ENCODE measurements around the gene TBXAS1. TPM values are rescaled to one million over a fixed set of nuclear protein-coding genes. Genes with fewer than 3 reads are reported as not detected.

TBXAS1 gene
- total RNA-seq, 1 experiment from 2014 or later: 2.2 TPM

DNA sequence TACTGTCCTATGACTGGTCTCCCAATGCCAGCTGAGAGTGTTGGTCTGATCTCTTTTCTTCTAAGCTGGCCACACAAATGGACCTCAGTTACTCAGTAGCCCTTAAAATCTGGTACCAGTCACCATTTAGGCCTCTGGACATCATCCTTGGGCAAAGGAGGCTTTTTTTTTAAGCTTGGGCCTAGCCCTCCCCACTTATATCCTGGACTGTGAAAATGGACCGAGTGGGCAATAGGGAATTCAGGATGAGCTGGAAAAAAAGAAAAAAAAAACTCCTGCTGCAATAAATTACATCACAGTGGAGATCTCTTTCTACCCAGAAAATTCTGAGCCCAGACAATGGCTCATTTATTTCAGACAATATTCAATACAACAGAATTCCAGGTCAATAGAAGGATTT lies 165.3 kb downstream of the TBXAS1 start:
- Histone ChIP-seq H3K27ac (no peak overlapping the region), H3K36me3 (ENCODE audit: low read depth) (no peaks in the 10 kb centered on the region), H3K4me3 (no peak overlapping the region), H3K4me2 (no peak overlapping the region), H2AFZ (no peak overlapping the region), H3K79me2 (ENCODE audit: low read depth) (no peaks in the 10 kb centered on the region), H4K20me1 (ENCODE audit: insufficient read depth) (no peaks in the 10 kb centered on the region), H3F3A (ENCODE audit: insufficient read depth, low read depth) (no peaks in the 10 kb centered on the region), H3K4me1 (replicated peaks; ENCODE audit: insufficient read depth) (no peaks in the 10 kb centered on the region), H3K9me2 (ENCODE audit: insufficient read depth) (no peaks in the 10 kb centered on the region), H3K27me3 (ENCODE audit: insufficient read depth, low read depth) (no peaks in the 10 kb centered on the region), H3K9me3 (ENCODE audit: insufficient read depth, low read depth) (no peaks in the 10 kb centered on the region)
- intact Hi-C loops (cut with micrococcal nuclease; ENCODE audit: unreplicated experiment): no loop called here
- no peak for TF ChIP-seq EZH2 (IDR thresholded peaks at IDR 0.05; ENCODE audit: low read depth)
- TF ChIP-seq, protein P1, sequence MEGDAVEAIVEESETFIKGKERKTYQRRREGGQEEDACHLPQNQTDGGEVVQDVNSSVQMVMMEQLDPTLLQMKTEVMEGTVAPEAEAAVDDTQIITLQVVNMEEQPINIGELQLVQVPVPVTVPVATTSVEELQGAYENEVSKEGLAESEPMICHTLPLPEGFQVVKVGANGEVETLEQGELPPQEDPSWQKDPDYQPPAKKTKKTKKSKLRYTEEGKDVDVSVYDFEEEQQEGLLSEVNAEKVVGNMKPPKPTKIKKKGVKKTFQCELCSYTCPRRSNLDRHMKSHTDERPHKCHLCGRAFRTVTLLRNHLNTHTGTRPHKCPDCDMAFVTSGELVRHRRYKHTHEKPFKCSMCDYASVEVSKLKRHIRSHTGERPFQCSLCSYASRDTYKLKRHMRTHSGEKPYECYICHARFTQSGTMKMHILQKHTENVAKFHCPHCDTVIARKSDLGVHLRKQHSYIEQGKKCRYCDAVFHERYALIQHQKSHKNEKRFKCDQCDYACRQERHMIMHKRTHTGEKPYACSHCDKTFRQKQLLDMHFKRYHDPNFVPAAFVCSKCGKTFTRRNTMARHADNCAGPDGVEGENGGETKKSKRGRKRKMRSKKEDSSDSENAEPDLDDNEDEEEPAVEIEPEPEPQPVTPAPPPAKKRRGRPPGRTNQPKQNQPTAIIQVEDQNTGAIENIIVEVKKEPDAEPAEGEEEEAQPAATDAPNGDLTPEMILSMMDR (conservative IDR thresholded peaks at IDR 0.05): no peak
- BruUV-seq (replicated peaks): no TSS peak
- ChIA-PET POLR2A (ENCODE audit: unreplicated experiment) (no interaction called here), CTCF (interaction anchor here (0.6 kb wide), 2 partner anchors 218 to 375 kb away, joined by 3 read pairs; no protein-coding TSS in a partner anchor)
- no peak for DNase-seq

DNA sequence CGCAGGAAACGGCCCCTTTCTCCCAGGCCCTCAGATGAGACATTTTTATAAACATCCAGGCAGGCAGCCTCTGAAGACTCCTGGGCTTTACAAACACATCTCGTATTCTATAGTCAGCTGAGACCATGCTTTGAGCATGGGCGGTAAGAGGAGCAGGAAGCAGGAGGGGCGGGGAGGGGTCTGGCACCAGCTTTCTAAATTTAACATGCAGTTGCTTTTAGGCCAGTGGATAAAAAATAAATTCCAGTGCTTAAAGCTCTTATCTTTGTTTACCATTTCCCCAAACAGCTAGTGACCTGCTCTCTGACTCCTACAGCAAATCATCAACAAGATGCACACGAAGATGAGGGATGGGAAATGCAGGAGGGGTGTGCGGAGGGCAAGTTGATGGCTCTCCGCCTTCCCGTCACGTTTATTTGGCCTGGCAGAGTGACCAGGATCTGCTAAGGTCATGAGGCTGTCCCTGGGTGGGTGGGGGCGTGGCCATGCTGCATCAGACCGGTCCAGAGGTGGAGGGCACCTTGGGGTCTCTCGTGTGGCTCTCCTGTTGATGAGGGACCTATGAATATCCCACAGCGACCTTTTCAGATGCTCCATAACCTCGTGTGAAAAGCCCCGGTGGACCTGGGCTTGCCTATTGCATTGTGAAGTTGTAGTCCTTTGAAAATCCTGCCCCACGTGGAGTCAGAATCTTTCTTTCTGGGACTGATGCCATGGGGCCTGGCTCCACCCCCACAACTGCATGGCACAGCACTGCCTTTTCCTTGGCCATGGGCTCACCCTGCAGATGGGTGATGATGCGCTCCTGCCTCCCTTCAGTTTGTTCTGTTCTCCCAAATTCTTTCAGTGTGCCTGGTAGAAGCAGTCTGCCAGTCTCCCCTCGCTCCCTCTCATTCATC lies 166.2 kb downstream of the TBXAS1 start:
- H3F3A ChIP-seq (ENCODE audit: insufficient read depth, low read depth): no peaks in the 10 kb centered on the region
- no peak overlapping the region for H2AFZ ChIP-seq
- intact Hi-C loops (cut with micrococcal nuclease; ENCODE audit: unreplicated experiment): no loop called here
- ChIA-PET POLR2A (ENCODE audit: unreplicated experiment) (interaction anchor here (0.7 kb wide), 1 partner anchor 15 kb away, joined by 3 read pairs; no protein-coding TSS in a partner anchor), CTCF (interaction anchor here (0.6 kb wide), 2 partner anchors 219 to 376 kb away, joined by 3 read pairs; no protein-coding TSS in a partner anchor)
- H3K4me3 ChIP-seq: no peak overlapping the region
- no peaks in the 10 kb centered on the region for H3K79me2 ChIP-seq (ENCODE audit: low read depth)
- H3K36me3 ChIP-seq (ENCODE audit: low read depth): no peaks in the 10 kb centered on the region
- no peaks in the 10 kb centered on the region for H3K9me3 ChIP-seq (ENCODE audit: insufficient read depth, low read depth)
- TF ChIP-seq, protein P1 (conservative IDR thresholded peaks at IDR 0.05): no peak
- TF ChIP-seq EZH2 (IDR thresholded peaks at IDR 0.05; ENCODE audit: low read depth): no peak
- H3K27ac ChIP-seq: no peak overlapping the region
- no TSS peak for BruUV-seq (replicated peaks)
- no peaks in the 10 kb centered on the region for H3K4me1 ChIP-seq (replicated peaks; ENCODE audit: insufficient read depth)
- H3K9me2 ChIP-seq (ENCODE audit: insufficient read depth): no peaks in the 10 kb centered on the region
- no peak for DNase-seq
- no peaks in the 10 kb centered on the region for H3K27me3 ChIP-seq (ENCODE audit: insufficient read depth, low read depth)
- no peaks in the 10 kb centered on the region for H4K20me1 ChIP-seq (ENCODE audit: insufficient read depth)
- no peak overlapping the region for H3K4me2 ChIP-seq

DNA sequence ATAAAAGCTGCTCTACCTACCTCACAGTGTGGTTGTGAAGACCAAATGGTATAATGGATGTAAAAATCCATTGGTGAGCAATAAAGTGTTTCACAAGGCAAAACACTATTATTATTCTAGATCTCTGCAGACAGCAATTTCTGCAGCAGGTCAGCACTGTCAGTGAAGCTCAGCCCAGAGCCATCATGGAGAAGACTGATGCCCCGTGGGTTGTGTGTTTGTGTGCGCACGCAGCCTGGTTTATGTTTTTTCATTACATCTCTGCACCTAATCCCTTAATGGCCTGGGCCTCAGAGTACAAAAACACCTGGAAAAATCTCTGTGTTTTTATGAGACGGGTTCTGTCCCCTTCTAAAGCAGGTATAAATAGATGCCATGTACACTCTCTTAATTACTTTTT lies 169.5 kb downstream of the TBXAS1 start:
- CTCF ChIA-PET: interaction anchor here (0.6 to 1.0 kb wide), 2 partner anchors 9 to 380 kb away, joined by 3 read pairs; no protein-coding TSS in a partner anchor
- H3K27me3 ChIP-seq (ENCODE audit: insufficient read depth, low read depth): no peaks in the 10 kb centered on the region
- H4K20me1 ChIP-seq (ENCODE audit: insufficient read depth): no peaks in the 10 kb centered on the region
- intact Hi-C loops (cut with micrococcal nuclease; ENCODE audit: unreplicated experiment): no loop called here
- no peaks in the 10 kb centered on the region for H3K36me3 ChIP-seq (ENCODE audit: low read depth)
- H3K4me1 ChIP-seq (replicated peaks; ENCODE audit: insufficient read depth): no peaks in the 10 kb centered on the region
- H2AFZ ChIP-seq: no peak overlapping the region
- no peaks in the 10 kb centered on the region for H3K9me2 ChIP-seq (ENCODE audit: insufficient read depth)
- H3K27ac ChIP-seq: no peak overlapping the region
- H3F3A ChIP-seq (ENCODE audit: insufficient read depth, low read depth): no peaks in the 10 kb centered on the region
- no peaks in the 10 kb centered on the region for H3K79me2 ChIP-seq (ENCODE audit: low read depth)
- H3K9me3 ChIP-seq (ENCODE audit: insufficient read depth, low read depth): no peaks in the 10 kb centered on the region
- POLR2A ChIA-PET (ENCODE audit: unreplicated experiment): no interaction called here
- no peak for DNase-seq
- H3K4me2 ChIP-seq: no peak overlapping the region
- no peak overlapping the region for H3K4me3 ChIP-seq
- no peak for TF ChIP-seq EZH2 (IDR thresholded peaks at IDR 0.05; ENCODE audit: low read depth)
- TF ChIP-seq, protein P1 (conservative IDR thresholded peaks at IDR 0.05): no peak
- no TSS peak for BruUV-seq (replicated peaks)
